Activated CD8-positive, alpha-beta memory T cell treated with anti-CD3 and anti-CD28 coated beads, Interleukin-2, amount 50 U/mL, for 1 hour (primary cell): Measurements from ENCODE around the gene DOCK6.
A peak's percentile ranks its signal among the peaks of the same experiment; 100 is the strongest.

ENCODE experiments used
- DNase-seq: peaks from one replicate; pipeline ENCODE4 v3.0.0-alpha.2; 2020; ENCODE audit errors: extremely low read depth

Gene DOCK6

DNA sequence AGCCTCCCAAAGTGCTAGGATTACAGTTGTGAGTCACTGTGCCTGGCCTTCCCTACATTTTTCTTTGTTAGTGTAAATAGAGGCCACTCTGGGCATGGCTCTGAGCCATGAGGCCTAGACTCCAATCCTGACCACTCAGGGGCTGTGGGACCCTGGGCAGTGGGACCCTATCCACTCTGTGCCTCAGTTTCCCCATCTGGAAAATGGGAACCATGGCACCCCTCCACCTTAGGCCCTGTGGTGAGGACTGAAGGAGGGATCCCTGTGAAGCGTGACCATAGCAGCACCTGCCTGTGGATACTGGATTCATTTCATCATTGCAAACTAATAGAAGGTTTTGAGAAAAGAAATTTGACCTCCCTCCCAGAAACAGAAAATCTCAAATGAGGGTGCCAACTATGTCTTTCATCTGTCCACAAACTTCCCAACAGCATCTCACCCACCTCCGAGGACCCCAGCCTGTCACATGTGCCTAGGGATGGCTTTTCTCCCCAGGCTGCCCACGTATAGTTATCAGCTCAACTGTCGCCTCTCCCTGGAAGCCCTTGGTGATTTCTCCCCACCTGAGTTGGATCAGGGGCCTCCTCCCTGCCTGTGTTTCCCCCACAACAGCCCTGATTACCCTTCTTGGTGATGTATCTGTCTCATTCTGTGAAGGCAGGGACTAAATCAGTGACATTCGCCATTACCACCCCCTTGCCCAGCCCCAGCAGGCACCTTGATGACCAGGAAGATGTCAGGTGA is 17.3 kb downstream of the DOCK6 start:
- no peak for DNase-seq

DNA sequence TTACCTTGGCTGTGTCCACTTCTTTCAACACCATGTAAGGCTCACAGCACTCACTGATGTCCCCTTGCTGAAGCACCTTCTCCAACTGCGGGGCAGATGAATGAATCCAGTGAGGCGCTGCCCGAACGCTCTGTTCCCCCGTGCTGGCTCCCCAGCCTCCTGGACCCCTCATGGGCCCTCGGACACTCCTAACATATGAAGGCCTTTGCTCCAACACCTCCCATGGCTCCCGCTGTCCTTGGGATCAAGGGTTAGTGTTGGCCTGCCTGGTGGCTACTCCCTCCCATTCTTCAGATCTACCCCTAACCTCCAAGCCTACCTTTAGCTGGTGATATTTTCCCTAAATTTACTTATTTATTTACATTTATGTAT is 18.5 kb downstream of the DOCK6 start:
- DNase-seq = no peak

DNA sequence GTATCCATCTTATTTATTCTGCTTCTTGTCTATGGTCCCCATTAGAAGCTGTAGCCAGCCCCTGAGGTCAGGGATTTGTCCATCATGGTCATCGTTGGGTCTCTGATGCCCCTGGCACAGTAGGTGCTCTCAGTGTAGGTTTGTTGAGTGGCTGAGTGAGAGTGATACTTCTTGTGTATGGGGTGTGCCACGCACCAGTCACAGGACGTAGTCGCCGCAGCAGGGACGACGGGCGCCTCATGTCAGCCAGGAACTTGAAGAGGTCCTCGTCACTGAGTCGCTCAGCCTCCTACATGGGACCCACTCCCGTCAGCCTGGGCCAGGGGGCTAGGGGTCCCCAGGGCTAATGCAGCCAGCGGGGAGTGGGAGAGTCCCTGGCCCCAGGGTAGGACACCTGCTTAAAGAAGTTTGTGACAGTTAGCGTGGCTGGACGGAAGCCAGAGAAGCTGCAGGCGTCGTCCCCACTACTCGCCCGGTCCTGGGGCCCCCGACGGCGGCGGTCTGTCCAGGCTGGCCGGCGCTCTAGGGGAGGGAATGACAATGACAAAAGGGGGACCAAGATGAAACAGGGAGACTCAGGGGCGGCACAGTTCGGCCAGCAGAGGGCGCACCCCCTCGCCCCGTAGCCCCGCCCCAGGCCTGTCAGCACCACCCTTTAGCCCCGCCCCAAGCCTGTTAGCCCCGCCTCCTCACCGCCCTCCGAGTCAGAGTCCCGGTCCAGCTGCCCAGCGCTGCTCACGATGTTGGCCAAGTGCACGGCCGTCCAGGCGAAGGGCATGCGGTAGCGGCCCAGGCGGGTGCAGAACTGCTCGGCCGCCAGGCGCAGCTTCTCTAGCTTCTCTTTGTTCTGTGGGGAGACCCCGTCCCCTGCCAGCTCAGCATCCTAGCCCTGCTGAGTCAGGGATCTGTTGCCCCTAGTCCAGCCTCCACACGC is 19.2 kb downstream of the DOCK6 start:
- peak; percentile 31 for DNase-seq

DNA sequence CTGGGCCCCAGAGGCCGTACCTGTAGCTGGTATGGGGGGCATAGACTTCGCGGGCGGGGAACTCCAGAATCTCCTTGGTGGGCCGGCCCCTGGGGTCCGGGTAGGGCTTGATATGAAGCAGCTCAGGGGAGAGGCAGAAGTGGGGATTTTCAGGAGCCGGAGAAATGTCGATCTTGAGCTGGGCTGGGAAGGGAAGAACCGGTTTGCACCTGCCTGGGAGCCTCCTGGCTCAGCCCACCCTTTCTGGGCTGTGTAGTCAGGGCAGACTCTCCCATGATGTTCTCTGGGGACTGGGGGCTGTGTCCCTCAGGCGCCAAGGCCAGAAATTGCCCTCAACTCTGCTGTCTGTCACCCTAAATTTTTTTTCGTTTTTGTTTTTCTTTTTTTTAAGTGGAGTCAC is 20.3 kb downstream of the DOCK6 start:
- DNase-seq = no peak

DNA sequence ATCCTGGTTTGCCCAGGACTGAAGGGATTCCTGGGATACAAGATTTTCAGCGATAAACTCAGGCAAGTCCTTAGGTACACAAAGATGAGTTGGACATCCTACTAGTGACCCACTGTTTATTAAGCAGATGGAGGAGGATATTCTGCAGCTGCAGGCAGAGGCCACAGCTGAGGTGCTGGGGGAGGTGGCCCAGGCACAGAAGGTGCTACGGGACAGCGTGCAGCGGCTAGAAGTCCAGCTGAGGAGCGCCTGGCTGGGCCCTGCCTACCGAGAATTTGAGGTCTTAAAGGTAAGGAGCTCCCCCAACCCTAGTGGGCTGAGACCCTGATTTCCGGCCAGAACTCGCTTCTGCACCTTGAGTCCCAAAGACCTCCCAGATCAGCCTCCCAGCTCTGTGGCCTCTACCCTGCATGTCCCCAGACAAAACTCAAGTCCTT is 22.3 kb downstream of the DOCK6 start:
- DNase-seq = no peak

DNA sequence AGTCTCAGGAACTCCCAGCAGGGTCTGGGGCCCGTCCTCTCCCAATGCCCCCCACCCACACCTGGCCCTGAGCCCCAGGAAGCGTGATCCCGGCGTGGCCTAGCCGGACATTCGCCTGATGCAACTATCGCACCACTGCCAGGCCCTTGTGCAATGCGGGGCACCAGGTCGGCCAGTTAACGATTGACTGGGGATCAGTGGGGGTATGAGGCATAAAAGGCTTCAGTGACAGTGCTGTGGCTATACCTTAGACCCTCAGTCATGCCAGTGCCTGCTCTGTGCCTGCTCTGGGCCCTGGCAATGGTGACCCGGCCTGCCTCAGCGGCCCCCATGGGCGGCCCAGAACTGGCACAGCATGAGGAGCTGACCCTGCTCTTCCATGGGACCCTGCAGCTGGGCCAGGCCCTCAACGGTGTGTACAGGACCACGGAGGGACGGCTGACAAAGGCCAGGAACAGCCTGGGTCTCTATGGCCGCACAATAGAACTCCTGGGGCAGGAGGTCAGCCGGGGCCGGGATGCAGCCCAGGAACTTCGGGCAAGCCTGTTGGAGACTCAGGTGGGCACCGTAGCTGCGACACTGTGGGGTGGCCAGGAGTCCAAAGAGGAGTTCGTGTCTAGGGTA is 22.8 kb downstream of the DOCK6 start, which contains the start of gene ANGPTL8:
TSS of gene ANGPTL8 (plus strand) at position 243 of the 624 bp plus-strand sequence. CDS start at position 262, 19 bp downstream.
- DNase-seq = no peak

DNA sequence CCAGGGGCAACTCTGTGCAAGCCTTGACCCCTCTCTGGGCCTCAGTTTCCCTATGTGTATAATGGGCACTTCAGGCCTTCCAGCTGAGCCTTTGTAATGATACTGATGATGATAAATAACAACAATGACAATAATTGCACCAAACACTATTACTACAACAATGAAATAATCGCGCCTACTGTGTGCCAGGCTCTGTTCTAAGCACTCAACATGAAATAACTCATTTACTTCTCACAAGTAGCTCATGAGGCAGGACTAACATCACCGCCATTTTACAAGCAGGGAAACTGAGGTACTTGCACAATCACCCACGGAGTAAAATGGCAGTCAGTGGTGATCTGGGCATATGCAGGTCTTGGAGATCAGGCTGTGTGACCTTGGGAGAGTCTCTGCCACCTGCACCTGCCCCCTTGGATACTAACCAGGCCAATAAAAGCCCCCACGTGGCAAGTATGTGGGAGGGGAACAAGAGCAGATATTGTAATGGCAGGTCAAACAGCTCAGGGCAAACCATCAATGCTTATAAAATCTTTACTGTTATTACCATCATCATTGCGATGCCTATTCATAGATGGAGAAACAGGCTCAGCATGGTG is 23.4 kb downstream of the DOCK6 start:
- no peak for DNase-seq

DNA sequence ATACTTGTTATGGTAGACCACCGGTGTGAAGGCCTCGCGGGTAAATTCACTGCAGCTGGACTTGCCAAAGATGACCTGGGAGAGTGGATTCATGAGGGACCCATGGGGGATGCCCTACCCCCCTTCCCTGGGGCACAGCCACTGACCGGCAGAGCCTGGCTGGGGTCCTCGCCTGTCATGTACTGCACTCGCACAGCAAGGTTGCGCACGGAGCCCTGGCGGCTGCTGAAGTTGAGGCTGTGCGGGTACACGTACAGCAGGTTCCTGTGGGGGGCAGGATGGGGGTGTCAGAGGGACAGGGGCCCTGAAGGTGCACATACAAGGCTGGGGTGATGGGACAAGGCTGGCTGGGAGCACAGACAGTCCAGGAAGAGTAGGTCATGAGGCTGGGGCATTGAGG is 24.3 kb downstream of the DOCK6 start:
- no peak for DNase-seq

DNA sequence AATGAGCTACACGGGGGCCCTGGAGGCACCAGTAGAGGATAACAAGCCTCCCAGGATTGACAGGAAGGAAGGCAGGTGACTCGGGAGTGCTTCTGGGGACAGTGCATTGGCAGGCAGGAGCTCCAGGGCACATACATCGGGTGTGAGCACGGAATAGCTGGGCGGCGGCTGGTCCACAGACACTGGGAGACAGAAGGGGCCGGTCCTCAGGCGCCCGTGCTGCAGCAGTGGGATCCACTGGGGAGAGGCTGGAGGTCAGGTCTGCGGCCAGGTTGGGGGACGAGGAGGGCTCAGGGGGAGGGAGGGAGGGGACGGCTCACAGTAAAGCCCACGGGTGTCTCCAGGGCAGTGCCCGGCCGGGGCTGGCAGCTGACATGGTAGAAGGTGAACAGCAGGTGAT is 25.0 kb downstream of the DOCK6 start:
- DNase-seq = no peak

DNA sequence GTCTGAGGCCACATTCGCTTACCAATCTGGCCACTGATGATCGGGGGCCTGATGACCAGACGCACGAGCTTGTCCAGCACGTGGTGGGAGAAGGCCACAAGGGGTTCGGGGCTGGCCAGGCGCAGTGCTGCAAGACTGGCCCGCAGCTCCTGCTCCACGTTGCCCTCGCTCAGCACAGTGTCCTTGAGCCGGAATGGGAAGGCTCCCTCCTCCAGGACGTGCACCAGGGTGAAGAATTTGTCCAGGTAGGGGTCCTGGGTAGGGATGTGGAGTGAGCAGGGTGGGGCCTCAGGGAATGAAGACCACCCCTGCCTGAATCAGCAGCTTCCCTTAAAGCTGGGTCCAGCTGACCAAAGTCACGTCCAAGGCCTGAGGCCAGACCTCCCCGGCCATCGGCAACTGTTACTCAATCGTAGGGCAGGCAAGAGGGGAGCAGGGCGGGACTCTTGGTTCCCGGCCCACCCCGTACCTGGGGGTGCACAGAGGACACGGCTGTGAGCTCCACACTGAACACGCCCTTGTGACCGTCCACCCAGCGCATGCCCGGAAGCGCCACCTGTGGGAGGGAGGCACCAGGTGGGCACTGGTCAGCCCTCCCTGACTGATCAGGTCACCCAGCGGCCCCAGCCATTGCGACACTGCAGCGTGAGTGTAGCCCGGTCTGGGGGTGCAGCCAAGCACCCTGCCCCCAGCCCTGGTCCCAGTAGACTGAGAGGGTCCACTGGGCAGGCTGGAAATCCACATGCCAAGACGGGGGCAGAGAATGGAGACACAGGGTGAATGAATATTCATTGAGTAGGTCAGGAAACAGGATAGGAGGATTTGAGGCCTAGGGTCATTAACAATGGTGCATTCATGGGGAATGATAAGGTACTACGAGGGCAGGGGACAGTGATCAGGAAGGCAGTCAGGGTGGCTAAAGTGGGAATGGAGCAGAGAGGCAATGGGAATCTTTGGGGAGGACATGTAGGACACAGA is 25.7 kb downstream of the DOCK6 start:
- no peak for DNase-seq

DNA sequence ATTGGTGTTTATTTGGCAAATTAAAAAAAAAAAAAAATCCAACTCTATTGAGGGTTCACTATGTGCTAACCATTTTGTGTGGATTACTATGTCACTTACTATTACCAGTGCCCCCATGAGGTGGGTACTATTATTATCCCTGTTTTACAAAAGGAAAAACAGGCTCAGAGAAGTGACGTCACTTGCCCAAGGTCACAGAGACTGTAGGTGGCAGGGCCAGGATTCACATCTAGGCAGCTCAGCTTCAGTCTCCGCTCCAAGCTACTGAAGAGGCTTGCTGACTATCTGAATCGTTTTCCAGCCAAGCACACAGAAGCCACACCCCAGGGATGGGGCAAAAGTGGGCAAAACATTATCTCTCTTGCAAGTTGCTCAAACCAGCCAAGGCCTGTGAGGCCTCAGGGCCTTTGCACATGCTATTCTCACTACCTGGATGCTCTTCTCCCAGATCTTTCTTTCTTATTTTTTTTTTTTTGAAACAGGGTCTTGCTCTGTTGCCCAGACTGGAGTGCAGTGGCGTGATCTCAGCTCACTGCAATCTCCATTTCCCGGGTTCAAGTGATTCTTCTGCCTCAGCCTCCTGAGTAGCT is 27.7 kb downstream of the DOCK6 start:
- DNase-seq = no peak

DNA sequence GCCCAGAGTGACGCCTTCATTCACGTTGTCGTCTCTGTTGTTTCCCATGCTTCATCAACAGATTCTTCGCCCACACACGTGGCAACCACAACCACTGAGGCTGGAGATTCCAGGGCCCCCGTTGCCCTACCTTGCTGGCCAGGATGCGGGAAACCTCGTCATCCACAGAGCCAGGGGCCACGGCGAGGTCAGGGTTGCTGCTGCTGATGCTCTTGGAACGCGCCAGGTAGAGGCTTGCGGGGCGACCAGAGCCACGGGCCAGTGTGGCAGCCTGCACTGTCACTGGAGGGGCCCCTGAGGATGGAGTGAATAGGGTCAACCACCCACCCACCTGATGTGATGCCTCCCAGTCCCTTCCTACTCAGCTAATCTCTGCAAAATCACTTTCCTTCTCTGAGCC is 29.3 kb downstream of the DOCK6 start:
- no peak for DNase-seq

DNA sequence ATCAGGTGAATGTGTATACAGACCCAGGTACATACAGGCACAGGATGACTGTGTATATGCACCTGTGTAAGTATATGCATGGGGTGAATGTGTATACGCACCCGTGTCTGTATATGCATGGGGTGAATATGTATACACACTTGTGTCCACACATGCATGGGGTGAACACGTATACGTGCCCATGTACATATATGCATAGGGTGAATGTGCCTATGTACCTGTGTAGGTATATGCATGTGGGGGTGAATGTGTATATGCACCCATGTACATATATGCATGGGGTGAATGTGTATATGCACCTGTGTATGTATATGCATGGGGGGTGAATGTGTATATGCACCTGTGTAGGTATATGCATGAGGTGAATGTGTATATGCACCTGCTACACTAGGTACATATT is 29.8 kb downstream of the DOCK6 start:
- no peak for DNase-seq

DNA sequence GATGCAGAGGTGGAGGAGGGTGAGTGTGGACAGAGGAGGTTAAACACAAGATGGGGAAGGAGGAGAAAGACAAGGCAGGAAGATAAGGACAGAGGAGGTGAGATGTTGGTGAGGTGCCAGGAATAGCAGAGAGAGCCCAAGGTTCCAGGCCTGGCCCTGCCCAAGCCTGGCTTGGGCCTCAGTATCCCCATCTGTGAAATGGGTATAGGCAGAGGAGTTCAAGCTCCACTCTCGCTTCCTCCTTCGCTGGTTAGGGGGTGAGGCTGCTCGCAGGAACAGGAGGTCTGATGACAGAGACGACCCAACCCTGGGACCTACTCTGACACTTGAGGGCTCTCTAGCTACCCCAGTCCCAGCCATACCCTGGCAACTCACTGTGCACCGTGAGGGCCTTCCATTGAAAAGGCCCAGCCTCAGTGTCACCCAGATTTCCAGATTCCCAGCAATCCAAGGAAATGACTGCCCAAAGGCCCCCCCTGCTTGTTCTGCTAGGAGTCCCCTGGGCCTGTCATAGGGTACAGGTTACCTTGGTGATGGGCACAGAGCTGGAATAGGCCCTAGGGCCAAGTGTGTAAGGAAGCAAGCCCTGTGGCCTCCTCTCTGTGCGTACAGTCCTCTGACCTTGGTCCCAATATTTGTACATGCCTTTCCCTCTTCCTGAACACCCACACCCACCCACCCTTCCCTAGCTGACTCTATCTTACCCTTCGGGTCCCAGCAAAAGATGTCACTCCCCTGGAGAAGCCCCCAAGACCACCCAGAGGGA is 31.5 kb downstream of the DOCK6 start:
- no peak for DNase-seq

DNA sequence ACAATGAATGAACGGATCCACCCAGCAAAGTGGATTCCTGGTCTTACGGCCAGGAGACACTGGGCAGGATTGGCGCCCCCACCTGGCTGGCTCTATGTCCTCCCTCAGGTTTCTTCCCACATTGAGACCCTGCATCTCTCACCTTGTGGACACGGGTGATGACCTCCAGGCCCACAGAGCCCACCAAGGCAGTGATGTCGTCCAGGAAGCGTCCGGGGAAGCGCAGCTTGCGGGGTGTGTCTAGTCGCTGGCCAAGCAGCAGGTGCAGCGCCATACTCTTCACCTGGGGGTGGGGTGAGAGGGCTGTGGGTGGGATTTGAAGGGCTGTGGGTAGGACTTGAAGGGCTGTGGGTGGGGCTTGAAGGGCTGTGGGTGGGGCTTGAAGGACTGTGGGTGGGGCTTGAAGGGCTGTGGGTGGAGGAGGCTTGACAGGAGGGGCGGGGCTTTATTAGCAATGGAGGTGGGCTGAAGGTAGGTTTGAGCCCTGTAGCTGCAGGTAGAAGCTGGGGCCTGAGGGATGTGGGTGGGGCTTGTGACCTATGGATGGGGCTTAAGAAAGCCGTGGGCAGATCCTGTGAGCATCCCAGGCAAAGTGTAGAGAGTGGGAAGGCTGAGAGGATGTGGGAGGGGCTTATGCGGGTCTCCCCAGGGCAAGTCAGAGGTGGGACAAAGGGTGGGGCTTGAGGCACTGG is 35.0 kb downstream of the DOCK6 start:
- DNase-seq = no peak

DNA sequence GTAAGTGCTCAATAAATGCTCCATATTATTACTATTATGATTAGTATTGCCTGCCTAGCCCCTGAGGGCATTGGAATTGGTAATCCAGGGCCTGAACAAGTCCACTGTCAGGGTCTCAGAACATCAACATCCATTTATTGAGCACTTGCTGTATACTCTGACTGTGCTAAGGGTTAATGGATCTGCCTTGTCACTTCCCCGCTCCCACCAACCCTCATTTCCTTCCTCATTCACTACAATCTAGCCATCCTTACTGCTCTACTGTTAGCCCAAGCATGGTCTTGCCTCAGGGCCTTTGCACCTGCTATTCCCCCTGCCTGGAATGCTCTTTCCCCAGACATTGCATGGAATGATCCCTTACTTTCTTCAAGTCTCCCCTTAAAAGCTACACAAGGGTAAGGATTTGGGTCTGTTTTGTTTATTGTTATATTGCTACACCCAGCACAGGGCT is 35.6 kb downstream of the DOCK6 start:
- DNase-seq = no peak

DNA sequence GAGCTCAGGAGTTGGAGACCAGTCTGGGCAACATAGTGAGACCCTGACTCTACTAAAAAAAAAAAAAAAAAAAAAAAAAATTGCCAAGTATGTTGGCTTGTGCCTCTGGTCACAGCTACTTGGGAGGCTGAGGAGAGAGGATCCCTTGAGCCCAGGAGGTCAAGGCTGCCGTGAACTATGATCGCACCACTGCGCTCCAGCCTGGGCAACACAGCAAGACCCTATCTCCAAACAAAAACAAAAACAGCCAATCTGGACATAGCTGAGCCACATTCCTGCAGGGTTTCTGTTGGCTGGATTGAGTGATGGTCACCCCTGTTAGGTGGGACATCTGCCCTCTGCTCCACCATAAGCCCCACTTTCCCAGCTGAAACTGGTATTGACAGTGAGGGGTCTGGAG is 36.5 kb downstream of the DOCK6 start:
- DNase-seq = no peak

DNA sequence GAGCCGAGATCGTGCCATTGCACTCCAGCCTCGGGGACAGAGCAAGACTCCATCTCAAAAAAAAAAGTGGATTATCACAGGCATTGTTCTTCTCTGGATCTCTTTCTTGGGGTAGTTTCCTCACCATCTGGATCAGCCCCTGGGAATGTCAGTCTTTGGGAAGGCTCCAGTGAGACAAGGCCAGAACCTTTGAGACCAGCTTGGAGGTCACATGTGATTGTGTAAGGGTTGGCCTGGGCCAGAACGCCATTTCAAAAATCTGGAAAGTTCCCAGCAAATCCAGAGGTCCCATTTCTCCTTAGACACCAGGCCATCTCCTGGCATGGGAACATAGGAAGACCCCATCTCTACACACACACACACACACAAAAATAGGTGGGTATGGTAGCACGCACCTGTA is 37.2 kb downstream of the DOCK6 start:
- DNase-seq = no peak

DNA sequence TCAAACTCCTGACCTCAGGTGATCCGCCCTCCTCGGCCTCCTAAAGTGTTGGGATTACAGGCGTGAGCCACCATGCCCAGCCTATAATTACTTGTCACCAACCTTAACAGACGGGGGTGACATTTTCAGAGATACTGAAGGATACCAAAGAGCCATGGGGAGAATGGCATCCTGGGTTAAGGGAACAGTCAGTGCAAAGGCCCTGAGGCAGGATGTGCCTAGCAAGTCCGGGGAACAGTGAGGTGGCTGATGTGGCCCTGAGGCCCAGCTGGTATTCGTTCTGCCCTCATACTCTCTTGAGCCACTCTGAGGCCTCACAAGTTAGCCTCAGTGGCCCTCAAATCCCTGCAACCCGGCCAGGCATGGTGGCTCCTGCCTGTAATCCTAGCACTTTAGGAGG is 37.9 kb downstream of the DOCK6 start:
- DNase-seq = no peak
